Vagina (tissue), 2 donors: ENCODE measurements around the gene HADHB. TPM values are rescaled to one million over a fixed set of nuclear protein-coding genes. Genes with fewer than 3 reads are reported as not detected.

Experiments used
- DNase-seq, 2 donors: peaks; one replicate each; pipeline ENCODE4 v3.0.0-alpha.2; 2017; ENCODE audit errors: extremely low spot score in 2 of 2
- H3K27ac ChIP-seq: fragments of 200-600 bp; sonication (generic); one replicate; pipeline ENCODE4 v1.5.1; 2019
- H3K27me3 ChIP-seq: fragments of 200-600 bp; sonication (generic); one replicate; pipeline ENCODE4 v1.5.1; 2019
- H3K36me3 ChIP-seq, 2 donors: fragments of 200-600 bp; sonication (generic); one replicate each; pipeline ENCODE4 v1.5.1; 2017 to 2019
- H3K4me1 ChIP-seq: fragments of 200-600 bp; sonication (generic); one replicate; pipeline ENCODE4 v1.5.1; 2019
- H3K4me3 ChIP-seq, 2 donors: fragments of 200-600 bp; sonication (generic); 1 replicate in 1 of 2; 2 replicates in 1 of 2; pipeline ENCODE4 v1.5.1; 2016 to 2019
- H3K9me3 ChIP-seq: fragments of 200-600 bp; sonication (generic); one replicate; pipeline ENCODE4 v1.5.1; 2019
- CTCF ChIP-seq, 3 experiments: fragments of 450-650 bp in 2 of 3; fragments of 200-600 bp in 1 of 3; sonication (generic) in 1 of 3; IDR thresholded peaks; one replicate each; pipeline ENCODE4 v1.5.1; 2017 to 2019; ENCODE audit warnings: antibody characterized with exemption in 3 of 3, mild to moderate bottlenecking in 2 of 3, moderate library complexity in 2 of 3
- POLR2A ChIP-seq, 2 donors: fragments of 450-650 bp; IDR thresholded peaks; one replicate each; pipeline ENCODE4 v1.6.1; 2017; ENCODE audit warnings: antibody characterized with exemption in 2 of 2, mild to moderate bottlenecking in 2 of 2, moderate library complexity in 2 of 2
- POLR2AphosphoS5 ChIP-seq, 2 donors: sonication (generic); formaldehyde crosslinking; IDR thresholded peaks; one replicate each; pipeline ENCODE4 v1.9.0; 2017; ENCODE audit warnings: antibody characterized with exemption in 2 of 2, mild to moderate bottlenecking in 2 of 2, low read depth in 1 of 2; ENCODE audit not compliant: insufficient read depth in 1 of 2
- intact Hi-C: fragments of 100-400 bp; cut with DNase I; formaldehyde crosslinking; loops from one replicate; pipeline ENCODE4 v1.15.1; 2023
- total RNA-seq: library from RNA; depleted of rRNA; stranded (reverse); fragments of >200 nt; gene quantifications from one replicate; pipeline ENCODE4 v1.2.3, GENCODE V29; 2016

The HADHB gene
- total RNA-seq, 1 donor from 2014 or later, result 127 TPM

GRCh38 chr2:26292646-26293045 lies 47.9 kb downstream of the HADHB start:
- Histone ChIP-seq H3K4me1 (peaks cover 1% of the 10 kb centered on the region), H3K4me3 (no peak overlapping the region), H3K27me3 (no peaks in the 10 kb centered on the region), H3K27ac (no peak overlapping the region), H3K36me3 (peaks cover 0 to 24% of the 10 kb centered on the region in 2 donors), H3K9me3 (no peaks in the 10 kb centered on the region)
- DNase-seq, result no peak
- intact Hi-C loops, result no loop called here
- TF ChIP-seq POLR2AphosphoS5 (IDR thresholded peaks at IDR 0.05; ENCODE audit: insufficient read depth in 1 of 2, low read depth in 1 of 2), result peak in 1 of 2 donors; percentile 36
- TF ChIP-seq POLR2A (IDR thresholded peaks at IDR 0.05), result no peak
- no peak for TF ChIP-seq CTCF (IDR thresholded peaks at IDR 0.05)

GRCh38 chr2:26295511-26295910 lies 50.8 kb downstream of the HADHB start:
- H3K36me3 ChIP-seq, result peaks cover 0 to 3% of the 10 kb centered on the region in 2 donors
- TF ChIP-seq POLR2AphosphoS5 (IDR thresholded peaks at IDR 0.05; ENCODE audit: insufficient read depth in 1 of 2, low read depth in 1 of 2) (no peak), CTCF (IDR thresholded peaks at IDR 0.05) (no peak), POLR2A (IDR thresholded peaks at IDR 0.05) (no peak)
- H3K27ac ChIP-seq, result no peak overlapping the region
- intact Hi-C loops, result no loop called here
- peaks cover 24% of the 10 kb centered on the region for H3K4me1 ChIP-seq
- H3K27me3 ChIP-seq, result no peaks in the 10 kb centered on the region
- DNase-seq, result no peak
- H3K4me3 ChIP-seq, result no peak overlapping the region
- H3K9me3 ChIP-seq, result no peaks in the 10 kb centered on the region

GRCh38 chr2:26297061-26297460 lies 52.3 kb downstream of the HADHB start:
- intact Hi-C loops, result no loop called here
- H3K9me3 ChIP-seq, result no peaks in the 10 kb centered on the region
- no peak for DNase-seq
- H3K36me3 ChIP-seq, result no peaks in the 10 kb centered on the region
- no peak for TF ChIP-seq POLR2A (IDR thresholded peaks at IDR 0.05)
- TF ChIP-seq POLR2AphosphoS5 (IDR thresholded peaks at IDR 0.05; ENCODE audit: insufficient read depth in 1 of 2, low read depth in 1 of 2), result no peak
- TF ChIP-seq CTCF (IDR thresholded peaks at IDR 0.05), result no peak
- H3K27me3 ChIP-seq, result no peaks in the 10 kb centered on the region
- H3K4me1 ChIP-seq, result peaks cover 27% of the 10 kb centered on the region
- no peak overlapping the region for H3K27ac ChIP-seq
- no peak overlapping the region for H3K4me3 ChIP-seq

- intact Hi-C loops, result no loop called here
- no peak for DNase-seq
- H3K27me3 ChIP-seq, result no peaks in the 10 kb centered on the region
- TF ChIP-seq POLR2AphosphoS5 (IDR thresholded peaks at IDR 0.05; ENCODE audit: insufficient read depth in 1 of 2, low read depth in 1 of 2), result no peak
- TF ChIP-seq CTCF (IDR thresholded peaks at IDR 0.05), result no peak
- no peak for TF ChIP-seq POLR2A (IDR thresholded peaks at IDR 0.05)
- peaks cover 27% of the 10 kb centered on the region for H3K4me1 ChIP-seq
- H3K9me3 ChIP-seq, result no peaks in the 10 kb centered on the region
- H3K36me3 ChIP-seq, result no peaks in the 10 kb centered on the region
- H3K4me3 ChIP-seq, result peak overlapping the region; percentile 62 to 65
- H3K27ac ChIP-seq, result peak overlapping the region; percentile 91
These were observed 53.5 kb downstream of the HADHB start for GRCh38 chr2:26298286-26298637.

GRCh38 chr2:26298638-26299393 lies 54.1 kb downstream of the HADHB start:
- H3K4me1 ChIP-seq, result peaks cover 27% of the 10 kb centered on the region
- H3K27ac ChIP-seq, result peak overlapping the region; percentile 91
- H3K9me3 ChIP-seq, result no peaks in the 10 kb centered on the region
- H3K36me3 ChIP-seq, result no peaks in the 10 kb centered on the region
- H3K27me3 ChIP-seq, result no peaks in the 10 kb centered on the region
- no peak for DNase-seq
- TF ChIP-seq CTCF (IDR thresholded peaks at IDR 0.05), result no peak
- peak in 1 of 2 donors; percentile 43 for TF ChIP-seq POLR2AphosphoS5 (IDR thresholded peaks at IDR 0.05; ENCODE audit: insufficient read depth in 1 of 2, low read depth in 1 of 2)
- H3K4me3 ChIP-seq, result peak overlapping the region; percentile 62 to 65
- intact Hi-C loops, result no loop called here
